ENCODE data around the gene UBAP1.
"Not testable (repeated sequence)": the region's sequence is repeated elsewhere in the genome, so short reads cannot be mapped to it uniquely, and the experiment has no call there.

The UBAP1 gene

GRCh38 chr9:34185778-34186551 lies 7.1 kb downstream of the UBAP1 start:
- DNase-seq, result peak; percentile 64

DNA sequence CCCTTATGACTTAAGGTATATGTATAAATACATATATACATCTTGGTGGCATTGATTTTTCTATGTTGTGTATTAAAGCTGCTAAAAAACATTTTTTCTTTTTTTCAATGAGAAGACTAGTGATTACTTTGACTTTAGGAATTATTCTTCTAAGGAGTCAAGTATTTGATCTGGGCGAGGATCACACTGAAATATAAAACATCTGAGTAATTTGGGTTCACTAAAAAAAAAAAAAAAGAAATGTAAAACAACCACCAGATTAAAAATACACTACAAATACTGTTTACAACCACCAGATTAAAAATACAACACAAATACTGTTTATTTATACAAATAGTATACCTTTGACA lies 9.0 kb downstream of the UBAP1 start:
- DNase-seq, result no peak

DNA sequence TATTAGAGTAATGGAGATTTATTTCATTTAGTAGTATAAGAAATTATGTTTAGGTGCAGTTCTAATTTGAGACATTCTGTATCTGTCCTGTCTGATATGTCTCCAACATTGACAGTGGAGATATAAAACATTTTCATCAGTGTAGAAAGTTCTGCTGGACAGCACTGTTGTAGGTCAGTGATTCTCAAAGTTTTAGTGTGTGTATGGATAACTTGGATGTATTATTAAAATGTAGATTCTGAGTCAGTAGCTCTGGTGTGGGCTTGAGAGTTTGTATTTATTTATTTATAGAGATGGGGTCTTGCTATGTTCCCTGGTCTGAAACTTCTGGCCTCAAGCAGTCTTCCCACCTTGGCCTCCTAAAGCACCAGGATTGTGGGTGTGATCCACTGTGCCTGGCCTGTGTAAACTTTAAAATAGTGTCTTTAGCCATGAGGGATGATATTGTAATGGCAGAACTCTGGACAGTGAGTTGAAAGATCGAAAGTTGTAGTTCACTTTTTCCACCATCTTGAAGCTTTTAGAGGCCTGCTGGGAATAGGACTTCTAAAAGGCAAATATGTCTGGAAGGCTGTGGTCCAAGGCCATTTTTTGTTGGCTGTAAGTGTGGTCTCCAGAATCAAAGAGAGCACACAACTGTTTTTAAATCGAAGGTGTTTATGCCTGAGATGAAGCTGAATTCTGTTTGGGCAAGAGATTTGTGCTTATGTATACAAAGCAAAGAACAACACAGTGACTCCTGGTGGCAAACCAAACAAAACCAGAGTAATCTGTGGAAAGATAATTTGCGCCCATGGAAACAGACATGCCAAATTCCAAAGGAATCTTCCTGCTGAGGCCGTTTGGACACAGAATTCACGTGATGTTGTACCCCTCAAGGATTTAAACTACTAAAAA lies 12.4 kb downstream of the UBAP1 start:
- DNase-seq, result no peak

- no peak for DNase-seq
These were observed 16.3 kb downstream of the UBAP1 start for GRCh38 chr9:34195143-34195542.

GRCh38 chr9:34197286-34197685 lies 18.4 kb downstream of the UBAP1 start:
- not testable (repeated sequence) for DNase-seq

GRCh38 chr9:34197756-34198711 lies 19.2 kb downstream of the UBAP1 start:
- DNase-seq, result no peak

DNA sequence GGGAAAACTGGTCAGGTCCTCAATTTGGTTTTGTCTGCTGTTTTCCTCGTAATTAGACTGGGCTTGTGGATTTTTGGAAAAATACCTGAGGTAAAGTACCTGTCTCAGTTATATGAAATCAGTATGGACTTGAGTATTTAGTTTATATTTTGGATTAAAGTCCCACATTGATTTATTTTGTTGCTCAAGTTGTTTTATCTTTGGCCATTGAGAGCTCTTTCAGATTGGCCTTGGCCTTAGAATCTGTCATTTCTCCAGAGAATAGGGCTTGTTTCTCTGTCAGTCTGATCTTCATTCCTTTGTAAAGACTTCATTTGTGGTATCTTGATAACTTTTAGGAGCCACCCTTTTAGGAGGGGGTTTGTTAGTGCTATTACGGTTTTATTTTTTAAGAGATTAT lies 21.2 kb downstream of the UBAP1 start:
- DNase-seq, result no peak

GRCh38 chr9:34203275-34203991 lies 24.6 kb downstream of the UBAP1 start:
- DNase-seq, result no peak

GRCh38 chr9:34203992-34204635 lies 25.3 kb downstream of the UBAP1 start:
- no peak for DNase-seq

- DNase-seq, result no peak
These were observed 26.3 kb downstream of the UBAP1 start for GRCh38 chr9:34205102-34205501.

GRCh38 chr9:34206561-34206960 lies 27.7 kb downstream of the UBAP1 start:
- DNase-seq, result no peak

GRCh38 chr9:34211395-34211794 lies 32.6 kb downstream of the UBAP1 start:
- DNase-seq, result no peak

GRCh38 chr9:34214354-34215000 lies 35.6 kb downstream of the UBAP1 start:
- not testable (repeated sequence) for DNase-seq

DNA sequence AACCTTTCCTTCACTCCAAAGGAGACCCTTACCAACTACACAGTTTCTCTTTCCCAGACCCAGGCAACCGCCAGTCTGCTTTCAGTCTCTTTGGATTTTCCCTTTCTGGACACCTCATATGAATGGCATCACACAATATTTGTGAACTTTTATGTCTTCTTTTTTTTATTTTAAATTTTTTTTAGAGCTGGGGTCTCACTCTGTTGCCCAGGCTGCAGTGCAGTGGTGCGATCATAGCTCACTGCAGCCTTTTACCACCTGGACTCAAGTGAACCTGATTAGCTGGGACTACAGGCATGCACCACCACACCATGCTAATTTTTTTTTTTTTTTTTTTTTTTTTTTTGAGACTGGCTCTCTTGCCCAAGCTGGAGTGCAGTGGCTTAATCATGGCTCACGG lies 37.5 kb downstream of the UBAP1 start:
- no peak for DNase-seq

GRCh38 chr9:34217015-34217414 lies 38.2 kb downstream of the UBAP1 start:
- DNase-seq, result not testable (repeated sequence)

- no peak for DNase-seq
These were observed 39.6 kb downstream of the UBAP1 start for GRCh38 chr9:34218446-34218845.

DNA sequence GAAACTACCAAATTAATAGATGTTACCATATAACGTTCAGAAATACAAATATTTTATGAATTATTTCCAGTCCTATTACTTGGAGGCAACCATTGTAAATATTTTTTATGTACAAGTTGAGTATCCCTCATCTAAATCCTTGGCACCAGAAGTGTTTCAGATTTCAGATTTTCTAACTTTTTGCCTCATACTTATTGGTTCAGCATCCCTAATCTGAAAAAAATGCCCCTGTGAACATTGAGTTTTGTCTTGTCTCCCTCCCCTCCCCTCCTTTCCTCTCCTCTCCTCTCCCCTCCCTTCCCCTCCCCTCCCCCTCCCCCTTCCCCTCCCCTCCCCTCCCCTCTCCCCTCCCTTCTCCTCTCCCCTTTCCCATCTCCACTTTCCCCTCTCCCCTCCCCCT lies 40.6 kb downstream of the UBAP1 start:
- DNase-seq, result no peak

GRCh38 chr9:34220218-34220617 lies 41.4 kb downstream of the UBAP1 start:
- DNase-seq, result no peak

DNA sequence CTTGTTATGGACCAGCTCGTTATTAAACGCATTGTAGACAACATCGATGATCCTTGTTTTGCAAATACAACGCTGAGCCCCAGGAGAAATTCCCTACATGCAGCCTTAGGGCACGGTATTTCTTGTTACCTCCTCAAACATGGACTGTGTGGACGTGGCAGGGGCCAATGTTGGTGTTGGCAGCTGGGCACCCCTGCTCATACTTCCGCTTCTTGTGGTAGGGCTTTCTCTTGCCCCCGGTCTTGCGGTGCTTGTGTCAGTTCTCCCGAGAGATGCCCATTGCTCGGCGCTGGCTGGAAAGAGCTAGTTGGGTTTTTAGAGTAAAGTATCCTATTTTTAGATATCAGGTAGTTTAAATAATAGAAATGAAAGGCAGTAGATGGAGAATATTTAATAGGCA lies 45.5 kb downstream of the UBAP1 start:
- DNase-seq, result no peak

- DNase-seq, result not testable (repeated sequence)
These were observed 47.4 kb downstream of the UBAP1 start for GRCh38 chr9:34226144-34226760.

- no peak for DNase-seq
These were observed 48.6 kb downstream of the UBAP1 start for GRCh38 chr9:34227445-34227844.
